ENCODE data around the gene CFAP74. TPM values are rescaled to one million over a fixed set of nuclear protein-coding genes. Genes with fewer than 3 reads are reported as not detected.

Gene CFAP74
- total RNA-seq, 2 donors from 2014 or later: 9.1 TPM; not detected in 1

DNA sequence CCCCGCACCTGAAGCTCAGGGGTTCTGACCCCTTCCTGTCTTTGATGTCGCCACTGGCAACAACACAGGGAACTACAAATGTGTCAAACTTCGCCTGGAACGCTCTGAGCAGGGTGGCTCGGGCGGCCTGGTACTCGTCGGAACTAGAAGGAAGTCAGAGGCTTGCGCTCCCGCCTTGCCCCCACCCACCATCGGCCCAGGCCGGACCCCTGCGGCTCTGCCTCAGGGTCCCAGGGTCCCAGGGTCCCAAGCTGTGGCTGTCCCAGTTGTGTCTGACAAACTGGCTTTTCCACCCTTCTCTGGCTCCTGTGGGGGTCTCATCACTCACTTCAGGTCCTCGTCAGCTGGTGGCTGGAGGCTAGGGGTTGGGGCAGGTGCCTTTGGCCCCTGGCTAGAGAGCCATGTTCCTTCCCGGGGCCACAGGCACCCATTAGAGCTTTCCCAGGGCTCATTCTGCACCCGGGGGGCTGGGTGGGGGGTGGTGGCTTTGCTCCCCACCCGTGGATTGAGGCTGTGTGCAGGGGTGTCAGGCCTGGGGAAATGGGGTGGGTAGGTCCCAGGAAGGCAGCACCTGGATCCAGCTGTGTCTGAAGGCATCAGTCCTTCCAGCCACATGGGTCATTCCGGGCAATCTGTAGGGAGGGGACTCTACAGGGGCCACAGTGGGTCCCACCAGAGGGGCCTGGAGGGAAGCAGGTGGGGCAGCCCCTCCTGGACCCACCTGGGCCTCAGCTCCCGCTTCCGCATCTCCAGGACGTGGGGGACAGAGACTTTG, 76.5 kb downstream of the CFAP74 start:
- intact Hi-C loops (cut with DNase I): no loop called here
- Histone ChIP-seq H3K36me3 (no peaks in the 10 kb centered on the region), H3K27ac (no peak overlapping the region), H3K4me1 (replicated peaks) (no peaks in the 10 kb centered on the region), H3K9me3 (no peaks in the 10 kb centered on the region), H3K4me3 (no peak overlapping the region), H3K27me3 (replicated peaks; ENCODE audit: insufficient read depth) (no peaks in the 10 kb centered on the region)
- DNase-seq (ENCODE audit: low spot score): no peak
- WGBS: 82% methylated on average over 17 of the region's 21 CpGs
- no peak for TF ChIP-seq POLR2A (IDR thresholded peaks at IDR 0.05)
- TF ChIP-seq, protein P1, sequence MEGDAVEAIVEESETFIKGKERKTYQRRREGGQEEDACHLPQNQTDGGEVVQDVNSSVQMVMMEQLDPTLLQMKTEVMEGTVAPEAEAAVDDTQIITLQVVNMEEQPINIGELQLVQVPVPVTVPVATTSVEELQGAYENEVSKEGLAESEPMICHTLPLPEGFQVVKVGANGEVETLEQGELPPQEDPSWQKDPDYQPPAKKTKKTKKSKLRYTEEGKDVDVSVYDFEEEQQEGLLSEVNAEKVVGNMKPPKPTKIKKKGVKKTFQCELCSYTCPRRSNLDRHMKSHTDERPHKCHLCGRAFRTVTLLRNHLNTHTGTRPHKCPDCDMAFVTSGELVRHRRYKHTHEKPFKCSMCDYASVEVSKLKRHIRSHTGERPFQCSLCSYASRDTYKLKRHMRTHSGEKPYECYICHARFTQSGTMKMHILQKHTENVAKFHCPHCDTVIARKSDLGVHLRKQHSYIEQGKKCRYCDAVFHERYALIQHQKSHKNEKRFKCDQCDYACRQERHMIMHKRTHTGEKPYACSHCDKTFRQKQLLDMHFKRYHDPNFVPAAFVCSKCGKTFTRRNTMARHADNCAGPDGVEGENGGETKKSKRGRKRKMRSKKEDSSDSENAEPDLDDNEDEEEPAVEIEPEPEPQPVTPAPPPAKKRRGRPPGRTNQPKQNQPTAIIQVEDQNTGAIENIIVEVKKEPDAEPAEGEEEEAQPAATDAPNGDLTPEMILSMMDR (IDR thresholded peaks at IDR 0.05): no peak

DNA sequence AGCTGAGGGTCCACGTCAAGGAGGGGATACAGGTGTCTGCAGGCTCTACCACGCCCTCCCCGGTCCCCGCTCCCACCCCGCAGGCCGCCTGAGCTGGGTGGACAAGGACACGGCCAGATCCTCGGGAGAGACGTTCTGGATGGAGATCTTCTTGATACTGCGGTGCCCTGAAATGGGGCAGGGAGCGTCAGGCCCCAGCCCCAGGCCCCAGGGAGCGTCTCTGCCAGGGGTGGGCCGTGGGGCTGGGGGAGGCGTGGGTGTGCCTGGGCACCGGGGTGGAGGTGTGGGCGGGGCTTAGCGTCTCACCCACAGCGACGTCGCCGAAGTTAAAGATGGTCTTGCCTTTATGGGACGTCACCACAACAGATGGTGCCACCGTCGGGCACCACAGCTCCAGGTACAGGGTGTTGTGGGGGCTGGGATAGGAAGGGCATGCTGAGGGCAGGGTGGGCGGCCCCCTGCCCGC, 77.2 kb downstream of the CFAP74 start:
- 77% methylated on average over 26 of the region's 26 CpGs for WGBS
- intact Hi-C loops (cut with DNase I): no loop called here

DNA sequence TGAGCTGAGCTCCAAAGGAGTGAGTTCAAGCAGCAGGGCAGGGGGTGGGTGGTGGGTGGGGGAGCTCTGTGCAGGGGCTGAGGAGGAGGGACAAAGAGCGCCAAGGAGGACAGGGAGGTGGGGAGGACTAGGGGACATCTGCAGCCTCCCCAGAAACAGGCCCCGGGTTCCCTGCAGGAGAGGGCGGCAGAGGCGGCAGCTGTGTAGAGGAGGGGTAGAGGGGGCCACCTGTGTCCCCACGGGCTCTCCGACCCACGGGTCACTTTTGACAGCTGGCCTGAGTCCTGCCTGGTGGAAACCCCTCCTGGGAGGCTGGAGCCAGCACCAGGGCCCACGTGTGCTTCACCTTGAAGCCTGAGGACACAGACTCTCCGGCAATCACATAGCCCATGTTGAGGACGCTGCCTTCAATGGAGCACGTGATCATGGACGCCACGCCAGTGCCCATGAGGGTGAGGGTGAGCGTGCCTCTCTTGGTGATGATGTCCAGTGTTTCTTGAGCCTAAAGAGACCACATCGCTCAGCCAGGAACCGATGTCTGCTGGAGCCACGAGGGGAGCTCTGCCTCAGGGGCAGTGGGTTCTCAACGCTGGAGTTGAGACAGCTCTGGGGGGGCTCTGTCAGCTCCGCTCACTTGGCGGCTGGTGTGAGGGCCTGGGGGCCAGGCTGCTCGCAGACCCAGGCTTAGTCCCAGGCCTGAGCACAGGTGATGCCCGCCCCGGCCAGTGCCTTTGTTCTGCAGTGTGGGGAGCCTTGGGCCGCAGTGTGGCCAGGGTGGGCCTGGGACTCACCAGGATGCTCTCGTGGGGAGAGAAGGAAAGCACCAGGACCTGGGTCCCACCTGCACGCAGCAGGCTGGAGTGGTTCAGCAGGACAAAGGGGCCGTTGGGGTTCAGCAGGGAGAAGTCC, 77.9 kb downstream of the CFAP74 start:
- no peaks in the 10 kb centered on the region for H3K27me3 ChIP-seq (replicated peaks; ENCODE audit: insufficient read depth)
- H3K4me1 ChIP-seq (replicated peaks): no peaks in the 10 kb centered on the region
- intact Hi-C loops (cut with DNase I): no loop called here
- no peaks in the 10 kb centered on the region for H3K9me3 ChIP-seq
- DNase-seq (ENCODE audit: low spot score): no peak
- no peak overlapping the region for H3K27ac ChIP-seq
- TF ChIP-seq POLR2A (IDR thresholded peaks at IDR 0.05): no peak
- TF ChIP-seq, protein P1 (IDR thresholded peaks at IDR 0.05): no peak
- no peak for TF ChIP-seq POLR2AphosphoS5 (IDR thresholded peaks at IDR 0.05)
- H3K36me3 ChIP-seq: no peaks in the 10 kb centered on the region
- H3K4me3 ChIP-seq: no peak overlapping the region
- WGBS: 81% methylated on average over 27 of the region's 27 CpGs

More for the DNA sequence above, 77.2 kb downstream of the CFAP74 start:
- no peaks in the 10 kb centered on the region for H3K27me3 ChIP-seq (replicated peaks; ENCODE audit: insufficient read depth)
- no peaks in the 10 kb centered on the region for H3K36me3 ChIP-seq
- TF ChIP-seq POLR2A (IDR thresholded peaks at IDR 0.05): no peak
- TF ChIP-seq, protein P1 (IDR thresholded peaks at IDR 0.05): no peak
- no peak for TF ChIP-seq POLR2AphosphoS5 (IDR thresholded peaks at IDR 0.05)
- no peaks in the 10 kb centered on the region for H3K4me1 ChIP-seq (replicated peaks)
- H3K27ac ChIP-seq: no peak overlapping the region
- H3K4me3 ChIP-seq: no peak overlapping the region
- H3K9me3 ChIP-seq: no peaks in the 10 kb centered on the region
- DNase-seq (ENCODE audit: low spot score): no peak

DNA sequence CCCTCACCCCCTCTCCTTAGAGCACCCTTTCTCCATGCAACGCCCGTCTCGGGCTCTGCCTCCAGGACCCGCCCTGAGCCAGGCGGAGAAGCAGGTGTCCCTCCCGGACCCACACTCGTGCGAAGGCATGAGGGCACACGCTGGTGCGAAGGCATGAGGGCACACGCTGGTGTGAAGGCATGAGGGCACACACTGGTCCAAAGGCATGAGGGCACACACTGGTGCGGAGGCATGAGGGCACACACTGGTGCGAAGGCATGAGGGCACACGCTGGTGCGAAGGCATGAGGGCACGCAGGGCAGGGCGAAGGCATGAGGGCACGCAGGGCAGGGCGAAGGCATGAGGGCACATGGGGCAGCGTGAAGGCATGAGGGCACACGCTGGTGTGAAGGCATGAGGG, 78.7 kb downstream of the CFAP74 start:
- Histone ChIP-seq H3K9me3 (no peaks in the 10 kb centered on the region), H3K4me1 (replicated peaks) (no peaks in the 10 kb centered on the region), H3K27ac (no peak overlapping the region), H3K4me3 (no peak overlapping the region), H3K36me3 (no peaks in the 10 kb centered on the region), H3K27me3 (replicated peaks; ENCODE audit: insufficient read depth) (no peaks in the 10 kb centered on the region)
- DNase-seq (ENCODE audit: low spot score): no peak
- TF ChIP-seq, protein P1 (IDR thresholded peaks at IDR 0.05): no peak
- 87% methylated on average over 21 of the region's 21 CpGs for WGBS
- intact Hi-C loops (cut with DNase I): no loop called here
